ENCODE results near the gene UBTD2.

- no peak for TF ChIP-seq CTCF (conservative IDR thresholded peaks at IDR 0.05; ENCODE audit: low read depth, low read length)
- TF ChIP-seq EZH2phosphoT487 (IDR thresholded peaks at IDR 0.05; ENCODE audit: borderline replicate concordance, low read length), result no peak
Observed at GRCh38 chr5:172182291-172182690, 101.3 kb downstream of the UBTD2 start.

All from PC-3 (cell line).